ENCODE results near the gene TICAM1.
"Not testable (repeated sequence)": the region's sequence is repeated elsewhere in the genome, so short reads cannot be mapped to it uniquely, and the experiment has no call there.

GRCh38 chr19:4793278-4793677 lies 38.2 kb downstream of the TICAM1 start:
- TF ChIP-seq, protein P1, sequence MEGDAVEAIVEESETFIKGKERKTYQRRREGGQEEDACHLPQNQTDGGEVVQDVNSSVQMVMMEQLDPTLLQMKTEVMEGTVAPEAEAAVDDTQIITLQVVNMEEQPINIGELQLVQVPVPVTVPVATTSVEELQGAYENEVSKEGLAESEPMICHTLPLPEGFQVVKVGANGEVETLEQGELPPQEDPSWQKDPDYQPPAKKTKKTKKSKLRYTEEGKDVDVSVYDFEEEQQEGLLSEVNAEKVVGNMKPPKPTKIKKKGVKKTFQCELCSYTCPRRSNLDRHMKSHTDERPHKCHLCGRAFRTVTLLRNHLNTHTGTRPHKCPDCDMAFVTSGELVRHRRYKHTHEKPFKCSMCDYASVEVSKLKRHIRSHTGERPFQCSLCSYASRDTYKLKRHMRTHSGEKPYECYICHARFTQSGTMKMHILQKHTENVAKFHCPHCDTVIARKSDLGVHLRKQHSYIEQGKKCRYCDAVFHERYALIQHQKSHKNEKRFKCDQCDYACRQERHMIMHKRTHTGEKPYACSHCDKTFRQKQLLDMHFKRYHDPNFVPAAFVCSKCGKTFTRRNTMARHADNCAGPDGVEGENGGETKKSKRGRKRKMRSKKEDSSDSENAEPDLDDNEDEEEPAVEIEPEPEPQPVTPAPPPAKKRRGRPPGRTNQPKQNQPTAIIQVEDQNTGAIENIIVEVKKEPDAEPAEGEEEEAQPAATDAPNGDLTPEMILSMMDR (IDR thresholded peaks at IDR 0.05) = not testable (repeated sequence)
- TF ChIP-seq POLR2A (IDR thresholded peaks at IDR 0.05) = not testable (repeated sequence)

All from thyroid gland (tissue), 4 donors.